Cardiac muscle cell (in vitro differentiated cells and primary cell): Measurements from ENCODE around the gene BCAT1. TPM values are rescaled to one million over a fixed set of nuclear protein-coding genes. Genes with fewer than 3 reads are reported as not detected.
"Not testable (repeated sequence)": the region's sequence is repeated elsewhere in the genome, so short reads cannot be mapped to it uniquely, and the experiment has no call there.

ENCODE experiments used
- DNase-seq, 2 donors: peaks; one replicate each; pipeline versions ENCODE4 v3.0.0 to v3.0.0-alpha.2; 2010 to 2017; ENCODE audit warnings: low read depth in 1 of 2, low spot score in 1 of 2
- H3K27ac ChIP-seq: fragments of 200-600 bp; sonication (generic); 2 replicates; pipeline ENCODE4 v1.5.1; 2016
- H3K27me3 ChIP-seq: fragments of 200-600 bp; sonication (generic); 2 replicates; pipeline ENCODE4 v1.6.0; 2016; ENCODE audit warnings: control low read depth
- H3K36me3 ChIP-seq: fragments of 200-600 bp; sonication (generic); 2 replicates; pipeline ENCODE4 v1.5.1; 2016; ENCODE audit warnings: control low read depth
- H3K4me1 ChIP-seq: fragments of 200-600 bp; sonication (generic); 2 replicates; pipeline ENCODE4 v1.8.1; 2017; ENCODE audit warnings: low read depth, mild to moderate bottlenecking, mixed run types
- H3K4me3 ChIP-seq: fragments of 200-600 bp; sonication (generic); 2 replicates; pipeline ENCODE4 v1.5.1; 2016; ENCODE audit warnings: mild to moderate bottlenecking
- H3K9me3 ChIP-seq: fragments of 200-600 bp; sonication (generic); 2 replicates; pipeline ENCODE4 v1.5.1; 2017; ENCODE audit warnings: low read depth, mild to moderate bottlenecking, control low read depth
- polyA plus RNA-seq: library from polyadenylated mRNA; unstranded; fragments of >200 nt; fragmentation: Nextera tagmentation; extraction: Ambion mirVana; gene quantifications from 2 replicates; pipeline ENCODE4 v1.2.1, GENCODE V29; 2016
- total RNA-seq: library from RNA; depleted of rRNA; stranded (reverse); fragments of >200 nt; gene quantifications from 2 replicates; pipeline ENCODE4 v1.2.3, GENCODE V29; 2016
- TF ChIP-seq, protein P1 (sequence below): IDR thresholded peaks from 2 replicates; pipeline ENCODE4 v1.5.1; 2012; ENCODE audit warnings: low read depth, mild to moderate bottlenecking, low read length

BCAT1 gene
- total and polyA plus RNA-seq, 2 experiments from 2014 or later: 17.8 to 45.3 TPM

DNA sequence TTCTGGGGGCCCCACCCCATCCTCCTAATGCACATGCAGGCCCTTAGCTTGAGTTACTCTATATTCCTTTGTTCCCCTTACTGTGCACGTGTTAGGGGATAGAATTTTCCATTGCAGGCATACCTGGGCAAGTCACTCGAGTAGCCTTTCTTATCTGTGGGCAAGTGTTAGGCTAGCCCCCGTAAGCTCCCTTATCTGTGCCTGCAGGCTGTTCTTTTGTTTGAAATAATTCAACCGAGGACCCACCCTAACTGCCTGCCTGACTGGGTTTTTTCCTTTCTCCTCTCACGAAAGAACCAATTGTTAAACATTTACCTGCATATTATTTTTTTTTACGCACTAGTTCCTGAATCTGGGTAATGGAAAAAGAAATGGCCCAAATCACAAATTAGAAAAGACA is 21.3 kb upstream of the BCAT1 start:
- H3K36me3 ChIP-seq: no peaks in the 10 kb centered on the region
- no peak for DNase-seq
- H3K9me3 ChIP-seq: no peaks in the 10 kb centered on the region
- H3K27me3 ChIP-seq: no peaks in the 10 kb centered on the region
- TF ChIP-seq, protein P1, sequence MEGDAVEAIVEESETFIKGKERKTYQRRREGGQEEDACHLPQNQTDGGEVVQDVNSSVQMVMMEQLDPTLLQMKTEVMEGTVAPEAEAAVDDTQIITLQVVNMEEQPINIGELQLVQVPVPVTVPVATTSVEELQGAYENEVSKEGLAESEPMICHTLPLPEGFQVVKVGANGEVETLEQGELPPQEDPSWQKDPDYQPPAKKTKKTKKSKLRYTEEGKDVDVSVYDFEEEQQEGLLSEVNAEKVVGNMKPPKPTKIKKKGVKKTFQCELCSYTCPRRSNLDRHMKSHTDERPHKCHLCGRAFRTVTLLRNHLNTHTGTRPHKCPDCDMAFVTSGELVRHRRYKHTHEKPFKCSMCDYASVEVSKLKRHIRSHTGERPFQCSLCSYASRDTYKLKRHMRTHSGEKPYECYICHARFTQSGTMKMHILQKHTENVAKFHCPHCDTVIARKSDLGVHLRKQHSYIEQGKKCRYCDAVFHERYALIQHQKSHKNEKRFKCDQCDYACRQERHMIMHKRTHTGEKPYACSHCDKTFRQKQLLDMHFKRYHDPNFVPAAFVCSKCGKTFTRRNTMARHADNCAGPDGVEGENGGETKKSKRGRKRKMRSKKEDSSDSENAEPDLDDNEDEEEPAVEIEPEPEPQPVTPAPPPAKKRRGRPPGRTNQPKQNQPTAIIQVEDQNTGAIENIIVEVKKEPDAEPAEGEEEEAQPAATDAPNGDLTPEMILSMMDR: no peak
- no peak overlapping the region for H3K27ac ChIP-seq
- no peak overlapping the region for H3K4me3 ChIP-seq
- no peaks in the 10 kb centered on the region for H3K4me1 ChIP-seq

DNA sequence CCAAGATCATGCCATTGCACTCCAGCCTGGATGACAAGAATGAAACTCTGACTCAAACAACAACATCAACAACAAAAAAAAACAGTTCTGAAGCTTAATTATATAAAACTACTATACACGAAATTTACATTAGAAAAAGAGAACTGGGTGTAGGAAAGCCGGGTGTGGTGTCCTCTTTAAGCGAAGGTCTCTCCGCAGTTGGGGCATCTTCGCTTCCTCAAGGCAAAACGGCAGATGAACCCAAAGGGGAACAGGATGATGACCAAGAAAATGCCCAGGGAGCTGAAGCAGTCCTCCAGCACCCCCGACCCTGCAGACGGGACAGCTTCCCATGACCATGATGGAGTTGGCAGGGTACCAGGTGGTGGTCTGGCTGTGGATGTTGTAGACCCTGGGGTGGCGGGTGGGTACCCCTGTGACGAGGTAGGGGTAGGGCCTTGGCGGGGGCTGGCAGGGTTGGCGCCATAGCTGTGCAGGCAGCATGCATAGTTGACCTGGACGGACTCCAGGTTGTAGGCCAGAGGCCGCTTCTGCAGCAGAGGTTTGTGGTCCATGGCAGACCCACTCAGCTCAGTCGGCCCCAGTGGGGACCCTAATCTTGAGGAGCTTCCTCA is 18.2 kb upstream of the BCAT1 start:
- Histone ChIP-seq H3K36me3 (no peaks in the 10 kb centered on the region), H3K4me3 (no peak overlapping the region), H3K27ac (no peak overlapping the region), H3K27me3 (no peaks in the 10 kb centered on the region), H3K9me3 (no peaks in the 10 kb centered on the region), H3K4me1 (no peaks in the 10 kb centered on the region)
- TF ChIP-seq, protein P1: no peak
- no peak for DNase-seq

DNA sequence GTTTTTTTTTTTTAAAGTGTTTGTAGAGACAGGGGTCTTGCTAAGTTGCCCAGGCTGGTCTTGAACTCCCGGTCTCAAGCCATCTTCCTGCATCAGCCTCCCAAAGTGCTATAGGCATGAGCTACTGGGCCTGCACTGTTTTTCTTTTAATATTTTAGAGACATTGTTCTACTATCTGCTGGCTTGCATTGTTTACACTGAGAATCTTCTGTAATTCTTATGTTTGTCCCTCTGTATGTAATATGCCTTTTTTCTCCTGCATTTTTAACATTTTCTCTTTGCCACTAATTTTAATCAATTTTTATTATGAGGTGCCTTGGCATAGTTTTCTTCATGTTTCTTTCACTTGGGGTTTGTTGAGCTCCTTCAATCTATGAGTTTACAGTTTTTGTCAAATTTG is 15.4 kb upstream of the BCAT1 start:
- H3K27me3 ChIP-seq: no peaks in the 10 kb centered on the region
- H3K4me3 ChIP-seq: no peak overlapping the region

DNA sequence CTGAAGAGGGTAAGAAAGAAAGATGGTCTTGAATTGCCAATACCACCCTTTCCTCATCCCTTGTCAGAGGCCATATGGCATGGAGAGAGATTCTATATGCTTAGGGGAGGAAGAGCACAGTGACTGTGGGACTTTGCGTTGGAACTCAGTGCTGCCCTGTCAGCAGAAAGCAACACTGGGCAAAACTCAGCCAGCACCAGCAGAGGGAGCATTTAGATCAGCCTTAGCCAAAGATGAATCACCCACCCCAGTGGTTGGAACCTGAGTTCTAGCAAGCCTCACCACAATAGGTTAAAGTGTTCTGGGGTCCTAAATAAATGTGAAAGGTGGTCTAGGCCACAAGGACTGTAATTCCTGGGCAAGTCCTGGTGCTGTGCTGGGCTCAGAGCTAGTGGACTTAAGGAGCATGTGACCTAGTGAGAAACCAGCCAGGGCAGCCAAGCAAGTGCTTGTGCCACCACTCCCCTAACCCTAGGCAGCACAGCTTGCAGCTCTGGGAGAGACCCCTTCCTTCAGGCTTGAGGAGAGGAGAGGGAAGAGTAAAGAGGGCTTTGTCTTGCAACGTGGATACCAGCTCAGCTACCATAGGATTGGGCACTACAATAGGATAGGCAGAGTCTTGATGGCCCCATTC is 11.4 kb upstream of the BCAT1 start:
- Histone ChIP-seq H3K36me3 (no peaks in the 10 kb centered on the region), H3K9me3 (no peaks in the 10 kb centered on the region), H3K4me1 (no peaks in the 10 kb centered on the region), H3K27me3 (no peaks in the 10 kb centered on the region), H3K4me3 (no peak overlapping the region), H3K27ac (no peak overlapping the region)
- DNase-seq: peak; percentile 28 to 70
- TF ChIP-seq, protein P1: peak; percentile 81

More for the DNA sequence above, 15.4 kb upstream of the BCAT1 start:
- Histone ChIP-seq H3K36me3 (no peaks in the 10 kb centered on the region), H3K4me1 (no peaks in the 10 kb centered on the region), H3K27ac (no peak overlapping the region), H3K9me3 (no peaks in the 10 kb centered on the region)
- TF ChIP-seq, protein P1: no peak
- DNase-seq: no peak

DNA sequence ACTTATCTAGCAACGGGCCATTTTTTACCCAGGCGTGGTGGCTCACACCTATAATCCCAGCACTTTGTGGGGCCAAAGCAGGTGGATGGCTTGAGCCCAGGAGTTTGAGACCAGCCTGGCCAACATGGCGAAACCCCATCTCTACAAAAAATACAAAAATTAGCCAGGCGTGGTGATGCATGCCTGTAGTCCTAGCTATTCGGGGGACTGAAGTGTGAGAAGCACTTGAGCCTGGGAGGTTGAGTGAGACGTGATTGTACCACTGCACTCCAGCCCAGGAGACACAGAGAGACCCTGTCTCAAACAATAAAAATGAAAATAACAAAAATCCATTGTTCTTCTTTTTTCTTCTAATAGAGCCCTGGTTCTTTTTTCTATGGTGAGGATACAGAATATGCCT is 7.5 kb upstream of the BCAT1 start:
- not testable (repeated sequence) for DNase-seq, H3K27me3 ChIP-seq, H3K9me3 ChIP-seq, H3K4me3 ChIP-seq, H3K36me3 ChIP-seq, H3K27ac ChIP-seq, H3K4me1 ChIP-seq

DNA sequence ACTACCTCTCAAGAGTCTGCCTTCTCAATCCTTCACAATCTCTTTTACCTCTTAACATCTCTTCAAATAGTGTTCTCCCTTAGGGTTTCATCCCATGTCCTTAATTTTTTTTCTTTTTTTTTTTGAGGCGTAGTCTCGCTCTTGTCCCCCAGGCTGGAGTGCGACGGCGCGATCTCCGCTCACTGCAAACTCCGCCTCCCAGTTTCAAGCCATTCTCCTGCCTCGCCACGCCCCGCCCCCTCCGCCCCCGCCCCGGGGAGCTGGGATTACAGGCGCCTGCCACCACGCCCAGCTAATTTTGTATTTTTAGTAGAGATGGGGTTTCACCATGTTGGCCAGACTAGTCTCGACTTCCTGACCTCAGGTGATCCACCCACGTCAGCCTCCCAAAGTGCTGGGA is 7.0 kb upstream of the BCAT1 start:
- TF ChIP-seq, protein P1: no peak
- no peak overlapping the region for H3K27ac ChIP-seq
- DNase-seq: no peak
- H3K36me3 ChIP-seq: no peaks in the 10 kb centered on the region
- H3K4me1 ChIP-seq: peaks cover under 1% of the 10 kb centered on the region
- no peaks in the 10 kb centered on the region for H3K9me3 ChIP-seq
- H3K4me3 ChIP-seq: no peak overlapping the region
- no peaks in the 10 kb centered on the region for H3K27me3 ChIP-seq
